MM.1S (cell line): ENCODE results near the gene CDON.

ENCODE experiments used
- DNase-seq: peaks from one replicate; pipeline ENCODE4 v3.0.0-alpha.2; 2015
- H2AFZ ChIP-seq: fragments of 300-600 bp; sonication (generic); 2 replicates; pipeline ENCODE4 v1.6.0; 2016; ENCODE audit warnings: antibody characterized with exemption, low read length
- H3F3A ChIP-seq: fragments of 300-600 bp; sonication (generic); 2 replicates; pipeline ENCODE4 v1.6.1; 2016; ENCODE audit warnings: mild to moderate bottlenecking, antibody characterized with exemption, low read length, moderate library complexity, mixed read lengths; ENCODE audit not compliant: insufficient read depth
- H3K27ac ChIP-seq: fragments of 300-600 bp; sonication (generic); 2 replicates; pipeline ENCODE4 v1.5.1; 2016; ENCODE audit warnings: mild to moderate bottlenecking, low read length
- H3K27me3 ChIP-seq: fragments of 300-600 bp; sonication (generic); replicated peaks from 2 replicates; pipeline ENCODE4 v1.6.0; 2016; ENCODE audit warnings: low read length; ENCODE audit not compliant: insufficient read depth
- H3K36me3 ChIP-seq: fragments of 300-600 bp; sonication (generic); replicated peaks from 2 replicates; pipeline ENCODE4 v1.6.1; 2016; ENCODE audit warnings: mild to moderate bottlenecking, low read length, mixed read lengths; ENCODE audit not compliant: insufficient read depth
- H3K4me1 ChIP-seq: fragments of 300-600 bp; sonication (generic); 2 replicates; pipeline ENCODE4 v1.6.1; 2016; ENCODE audit warnings: low read length, mixed read lengths
- H3K4me2 ChIP-seq: fragments of 300-600 bp; sonication (generic); 2 replicates; pipeline ENCODE4 v1.6.0; 2016; ENCODE audit warnings: low read depth, low read length
- H3K4me3 ChIP-seq: fragments of 300-600 bp; sonication (generic); 2 replicates; pipeline ENCODE4 v1.5.1; 2016; ENCODE audit warnings: low read length, mixed read lengths
- H3K79me2 ChIP-seq: fragments of 300-600 bp; sonication (generic); 2 replicates; pipeline ENCODE4 v1.6.1; 2016; ENCODE audit warnings: mixed run types, low read length, mixed read lengths
- H3K9ac ChIP-seq: fragments of 300-600 bp; sonication (generic); 2 replicates; pipeline ENCODE4 v1.6.1; 2016; ENCODE audit warnings: low read length, mixed read lengths
- H3K9me2 ChIP-seq: fragments of 300-600 bp; sonication (generic); replicated peaks from 2 replicates; pipeline ENCODE4 v1.6.1; 2016; ENCODE audit warnings: mild to moderate bottlenecking, low read length, mixed read lengths; ENCODE audit not compliant: insufficient read depth
- H3K9me3 ChIP-seq: fragments of 300-600 bp; sonication (generic); replicated peaks from 2 replicates; pipeline ENCODE4 v1.6.1; 2016; ENCODE audit warnings: mild to moderate bottlenecking, low read length, mixed read lengths; ENCODE audit not compliant: insufficient read depth
- H4K20me1 ChIP-seq: fragments of 300-600 bp; sonication (generic); 2 replicates; pipeline ENCODE4 v1.6.1; 2016; ENCODE audit warnings: mild to moderate bottlenecking, low read length, moderate library complexity, mixed read lengths; ENCODE audit not compliant: insufficient read depth
- EZH2 ChIP-seq: fragments of 300-600 bp; sonication (generic); optimal IDR thresholded peaks from 2 replicates; pipeline ENCODE3; 2017; ENCODE audit warnings: low read depth, mild to moderate bottlenecking, antibody characterized with exemption, low read length, mixed read lengths
- EZH2phosphoT487 ChIP-seq: fragments of 300-600 bp; sonication (generic); IDR thresholded peaks from 2 replicates; pipeline ENCODE4 v1.6.1; 2018; ENCODE audit warnings: antibody characterized with exemption, low read length
- TF ChIP-seq, protein P1 (sequence below): fragments of 300-600 bp; sonication (generic); IDR thresholded peaks from 2 replicates; pipeline ENCODE4 v1.5.1; 2016; ENCODE audit warnings: antibody characterized with exemption, low read length, mixed read lengths

The CDON gene

DNA sequence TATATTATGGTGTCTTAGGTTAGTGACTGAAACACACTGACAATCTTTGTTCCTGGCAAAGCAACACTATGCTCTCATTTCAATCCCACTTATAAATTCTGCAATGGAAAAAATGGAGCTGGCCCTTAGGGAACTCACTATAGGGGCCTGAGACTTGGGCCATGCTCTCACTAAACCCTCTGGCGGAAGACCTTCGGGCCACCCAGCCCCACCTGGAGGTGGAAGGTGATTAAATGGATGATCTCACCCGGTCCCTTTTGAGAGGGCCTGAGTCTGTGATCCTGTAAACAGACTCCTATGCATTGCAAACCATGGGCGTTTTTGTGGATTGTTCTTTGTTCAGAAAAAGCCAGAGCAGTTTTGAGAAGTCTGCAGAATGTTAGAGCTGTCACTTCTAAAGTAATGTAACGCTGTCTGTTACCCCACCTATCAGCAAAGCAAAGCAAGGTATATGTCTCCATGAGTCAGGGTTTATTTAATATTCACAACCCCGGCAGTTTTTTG lies 17.0 kb upstream of the CDON start:
- no peaks in the 10 kb centered on the region for H3K79me2 ChIP-seq
- H3K9me2 ChIP-seq = no peaks in the 10 kb centered on the region
- no peak for TF ChIP-seq EZH2
- TF ChIP-seq, protein P1, sequence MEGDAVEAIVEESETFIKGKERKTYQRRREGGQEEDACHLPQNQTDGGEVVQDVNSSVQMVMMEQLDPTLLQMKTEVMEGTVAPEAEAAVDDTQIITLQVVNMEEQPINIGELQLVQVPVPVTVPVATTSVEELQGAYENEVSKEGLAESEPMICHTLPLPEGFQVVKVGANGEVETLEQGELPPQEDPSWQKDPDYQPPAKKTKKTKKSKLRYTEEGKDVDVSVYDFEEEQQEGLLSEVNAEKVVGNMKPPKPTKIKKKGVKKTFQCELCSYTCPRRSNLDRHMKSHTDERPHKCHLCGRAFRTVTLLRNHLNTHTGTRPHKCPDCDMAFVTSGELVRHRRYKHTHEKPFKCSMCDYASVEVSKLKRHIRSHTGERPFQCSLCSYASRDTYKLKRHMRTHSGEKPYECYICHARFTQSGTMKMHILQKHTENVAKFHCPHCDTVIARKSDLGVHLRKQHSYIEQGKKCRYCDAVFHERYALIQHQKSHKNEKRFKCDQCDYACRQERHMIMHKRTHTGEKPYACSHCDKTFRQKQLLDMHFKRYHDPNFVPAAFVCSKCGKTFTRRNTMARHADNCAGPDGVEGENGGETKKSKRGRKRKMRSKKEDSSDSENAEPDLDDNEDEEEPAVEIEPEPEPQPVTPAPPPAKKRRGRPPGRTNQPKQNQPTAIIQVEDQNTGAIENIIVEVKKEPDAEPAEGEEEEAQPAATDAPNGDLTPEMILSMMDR = no peak
- TF ChIP-seq EZH2phosphoT487 = no peak
- no peak overlapping the region for H3K9ac ChIP-seq
- peaks cover 14% of the 10 kb centered on the region for H3K4me1 ChIP-seq
- 0 out of 2 replicates have a peak, but pooled peaks cover 2% of the 10 kb centered on the region for H3F3A ChIP-seq
- no peak overlapping the region for H3K27ac ChIP-seq
- no peak overlapping the region for H3K4me3 ChIP-seq
- H3K36me3 ChIP-seq = no peaks in the 10 kb centered on the region
- no peak overlapping the region for H2AFZ ChIP-seq
- no peaks in the 10 kb centered on the region for H3K27me3 ChIP-seq
- H4K20me1 ChIP-seq = no peaks in the 10 kb centered on the region
- no peak overlapping the region for H3K4me2 ChIP-seq
- no peaks in the 10 kb centered on the region for H3K9me3 ChIP-seq
- no peak for DNase-seq

DNA sequence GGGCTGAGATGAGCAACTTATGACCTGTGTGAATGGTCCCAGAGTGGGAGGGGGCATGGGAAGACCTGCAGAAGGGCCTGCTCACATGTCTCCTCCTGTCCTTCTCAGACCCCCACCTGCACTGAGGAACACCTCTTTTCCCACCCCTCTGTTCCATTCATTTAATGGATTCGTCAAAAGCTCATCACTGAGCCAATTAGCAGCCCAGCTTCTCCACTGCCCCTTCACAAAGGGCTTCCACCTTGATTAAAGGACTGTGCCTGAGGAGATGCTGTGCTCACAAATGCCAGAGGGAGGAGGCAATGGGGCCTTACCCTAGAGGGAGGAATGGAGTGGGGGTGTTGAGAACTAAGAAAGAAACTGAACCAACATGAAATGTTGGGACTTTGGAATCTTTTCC lies 14.0 kb upstream of the CDON start:
- no peaks in the 10 kb centered on the region for H3F3A ChIP-seq
- H2AFZ ChIP-seq = no peak overlapping the region
- H3K36me3 ChIP-seq = no peaks in the 10 kb centered on the region
- H3K27ac ChIP-seq = no peak overlapping the region
- no peaks in the 10 kb centered on the region for H3K4me1 ChIP-seq
- H3K27me3 ChIP-seq = no peaks in the 10 kb centered on the region
- H3K4me3 ChIP-seq = no peak overlapping the region
- TF ChIP-seq EZH2phosphoT487 (no peak), EZH2 (no peak)
- no peaks in the 10 kb centered on the region for H3K79me2 ChIP-seq
- no peaks in the 10 kb centered on the region for H4K20me1 ChIP-seq
- H3K4me2 ChIP-seq = no peak overlapping the region
- no peaks in the 10 kb centered on the region for H3K9me2 ChIP-seq
- no peaks in the 10 kb centered on the region for H3K9me3 ChIP-seq
- H3K9ac ChIP-seq = no peak overlapping the region
- no peak for DNase-seq

DNA sequence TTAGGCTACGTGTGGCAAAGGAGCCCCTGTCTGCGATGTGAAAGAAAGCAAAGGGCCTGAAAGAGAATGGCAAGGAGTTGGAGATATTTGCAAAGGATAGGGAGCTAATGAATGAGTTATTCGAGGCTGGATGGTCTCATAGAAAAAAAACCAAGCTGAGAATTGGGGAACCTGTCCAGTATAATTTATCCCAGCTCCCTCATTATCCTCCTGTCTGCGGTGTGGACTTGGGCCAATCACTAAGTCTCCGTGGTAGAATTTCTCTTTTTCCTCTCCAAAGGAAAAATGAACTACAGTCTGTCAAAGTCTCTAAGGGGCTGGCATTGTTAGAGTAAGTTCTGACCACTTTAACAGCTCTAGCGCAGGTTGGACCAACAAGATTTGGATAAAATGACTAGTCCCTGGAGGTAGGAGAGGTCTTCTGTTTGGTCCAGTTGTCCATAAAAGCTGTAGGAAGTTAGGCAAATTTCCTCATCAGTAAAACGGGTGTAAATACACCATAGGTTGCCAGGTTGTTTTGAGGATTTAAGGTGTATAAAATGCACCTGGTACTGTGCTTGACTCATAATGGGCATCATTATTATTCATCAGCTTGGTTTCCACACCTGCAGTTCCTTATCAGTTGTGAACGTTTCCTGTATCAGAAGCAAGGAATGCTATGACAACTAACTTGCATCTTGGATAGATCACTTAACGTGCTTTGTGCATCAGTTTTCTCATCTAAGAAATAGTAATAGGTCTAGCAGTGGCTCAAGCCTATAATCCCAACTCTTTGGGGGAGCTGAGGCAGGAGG lies 10.3 kb upstream of the CDON start:
- no peak for DNase-seq
- Histone ChIP-seq H3K4me3 (no peak overlapping the region), H3K36me3 (no peaks in the 10 kb centered on the region), H3K9me2 (no peaks in the 10 kb centered on the region), H3F3A (no peaks in the 10 kb centered on the region), H3K27ac (no peak overlapping the region), H3K9ac (no peak overlapping the region), H4K20me1 (no peaks in the 10 kb centered on the region), H3K79me2 (no peaks in the 10 kb centered on the region), H3K27me3 (no peaks in the 10 kb centered on the region), H3K9me3 (no peaks in the 10 kb centered on the region), H3K4me1 (no peaks in the 10 kb centered on the region), H2AFZ (no peak overlapping the region), H3K4me2 (no peak overlapping the region)
- TF ChIP-seq, protein P1 = no peak
- TF ChIP-seq EZH2 = no peak
- TF ChIP-seq EZH2phosphoT487 = no peak
